Parathyroid adenoma (tissue), 2 donors: Measurements from ENCODE around the gene SPATA33.
"Not testable (repeated sequence)": the region's sequence is repeated elsewhere in the genome, so short reads cannot be mapped to it uniquely, and the experiment has no call there.

ENCODE experiments used
- H2AFZ ChIP-seq: fragments of 300-600 bp; sonication (generic); one replicate; pipeline ENCODE4 v1.7.0; 2017; ENCODE audit warnings: antibody characterized with exemption, mild to moderate bottlenecking
- H3K27ac ChIP-seq: fragments of 300-600 bp; sonication (generic); one replicate; pipeline ENCODE4 v1.7.0; 2017
- H3K27me3 ChIP-seq: fragments of 300-600 bp; sonication (generic); one replicate; pipeline ENCODE4 v1.7.0; 2017; ENCODE audit warnings: low read length; ENCODE audit not compliant: control insufficient read depth, insufficient read depth
- H3K36me3 ChIP-seq: fragments of 300-600 bp; sonication (generic); one replicate; pipeline ENCODE4 v1.7.0; 2017; ENCODE audit warnings: low read length; ENCODE audit not compliant: control insufficient read depth, insufficient read depth
- H3K4me1 ChIP-seq: fragments of 300-600 bp; sonication (generic); one replicate; pipeline ENCODE4 v1.7.0; 2017; ENCODE audit warnings: control low read depth
- H3K4me2 ChIP-seq: fragments of 300-600 bp; sonication (generic); one replicate; pipeline ENCODE4 v1.7.0; 2017; ENCODE audit warnings: low read length
- H3K4me3 ChIP-seq: fragments of 300-600 bp; sonication (generic); one replicate; pipeline ENCODE4 v1.7.0; 2017; ENCODE audit warnings: low read depth, low read length
- H3K79me2 ChIP-seq: fragments of 300-600 bp; sonication (generic); one replicate; pipeline ENCODE4 v1.7.0; 2017; ENCODE audit warnings: control low read depth
- H3K9ac ChIP-seq: fragments of 300-600 bp; sonication (generic); one replicate; pipeline ENCODE4 v1.7.0; 2017; ENCODE audit warnings: mild to moderate bottlenecking
- H3K9me3 ChIP-seq: fragments of 300-600 bp; sonication (generic); one replicate; pipeline ENCODE4 v1.7.0; 2017; ENCODE audit warnings: low read length; ENCODE audit not compliant: control insufficient read depth
- CTCF ChIP-seq: fragments of 300-600 bp; sonication (generic); IDR thresholded peaks from one replicate; pipeline ENCODE4 v1.7.0; 2017; ENCODE audit warnings: antibody characterized with exemption, mild to moderate bottlenecking
- donor health status: primary hyperparathyroidism.

SPATA33 gene

GRCh38 chr16:89693289-89693731 is 35.7 kb downstream of the SPATA33 start:
- TF ChIP-seq CTCF, result no peak
- Histone ChIP-seq H3K4me1 (no peaks in the 10 kb centered on the region), H3K27me3 (no peaks in the 10 kb centered on the region), H3K4me3 (no peak overlapping the region), H3K4me2 (no peak overlapping the region), H3K36me3 (no peaks in the 10 kb centered on the region), H2AFZ (no peak overlapping the region), H3K9me3 (no peaks in the 10 kb centered on the region), H3K27ac (no peak overlapping the region), H3K9ac (no peak overlapping the region), H3K79me2 (peaks cover 12% of the 10 kb centered on the region)

GRCh38 chr16:89693931-89694783 is 36.5 kb downstream of the SPATA33 start:
- no peak overlapping the region for H2AFZ ChIP-seq
- no peaks in the 10 kb centered on the region for H3K27me3 ChIP-seq
- H3K4me3 ChIP-seq, result no peak overlapping the region
- H3K79me2 ChIP-seq, result peaks cover 10% of the 10 kb centered on the region
- H3K27ac ChIP-seq, result no peak overlapping the region
- H3K36me3 ChIP-seq, result no peaks in the 10 kb centered on the region
- TF ChIP-seq CTCF, result no peak
- no peak overlapping the region for H3K9ac ChIP-seq
- no peak overlapping the region for H3K4me2 ChIP-seq
- no peaks in the 10 kb centered on the region for H3K4me1 ChIP-seq
- H3K9me3 ChIP-seq, result no peaks in the 10 kb centered on the region

GRCh38 chr16:89694784-89695085 is 37.1 kb downstream of the SPATA33 start:
- not testable (repeated sequence) for H3K27ac ChIP-seq, H3K27me3 ChIP-seq, H3K4me3 ChIP-seq, H3K9me3 ChIP-seq, H3K4me2 ChIP-seq, H2AFZ ChIP-seq, H3K79me2 ChIP-seq, H3K4me1 ChIP-seq, H3K36me3 ChIP-seq, H3K9ac ChIP-seq

- Histone ChIP-seq H3K4me2 (no peak overlapping the region), H3K4me3 (no peak overlapping the region), H3K79me2 (peaks cover 2% of the 10 kb centered on the region), H3K9ac (no peak overlapping the region), H3K27me3 (no peaks in the 10 kb centered on the region), H2AFZ (no peak overlapping the region), H3K36me3 (no peaks in the 10 kb centered on the region), H3K4me1 (peaks cover under 1% of the 10 kb centered on the region), H3K27ac (no peak overlapping the region), H3K9me3 (no peaks in the 10 kb centered on the region)
- no peak for TF ChIP-seq CTCF
Observed at GRCh38 chr16:89695086-89695874, 37.6 kb downstream of the SPATA33 start.

GRCh38 chr16:89695875-89696669 is 38.4 kb downstream of the SPATA33 start:
- H3K9ac ChIP-seq, result no peak overlapping the region
- H2AFZ ChIP-seq, result no peak overlapping the region
- TF ChIP-seq CTCF, result no peak
- H3K27ac ChIP-seq, result no peak overlapping the region
- H3K36me3 ChIP-seq, result no peaks in the 10 kb centered on the region
- H3K4me1 ChIP-seq, result peaks cover 5% of the 10 kb centered on the region
- H3K4me2 ChIP-seq, result no peak overlapping the region
- no peaks in the 10 kb centered on the region for H3K27me3 ChIP-seq
- no peak overlapping the region for H3K4me3 ChIP-seq
- H3K79me2 ChIP-seq, result no peaks in the 10 kb centered on the region
- no peaks in the 10 kb centered on the region for H3K9me3 ChIP-seq
